Left lung (tissue), 10 donors: ENCODE measurements around the gene DPYSL5. TPM values are rescaled to one million over a fixed set of nuclear protein-coding genes. Genes with fewer than 3 reads are reported as not detected.

ENCODE experiments used
- ATAC-seq: fragments of 200-7000 bp; cut with Tn5 transposase; one replicate; pipeline ENCODE4 v1.9.1; 2020; ENCODE audit warnings: moderate library complexity
- DNase-seq, 4 donors: peaks; one replicate each; pipeline ENCODE4 v3.0.0-alpha.2; 2013 to 2020
- H3K27ac ChIP-seq, 2 donors: fragments of 200-600 bp; sonication (generic) in 1 of 2; one replicate each; pipeline versions ENCODE4 v1.5.0 to v1.8.0; 2020 to 2021
- H3K27me3 ChIP-seq, 2 donors: fragments of 200-600 bp; sonication (generic) in 1 of 2; one replicate each; pipeline versions ENCODE4 v1.5.0 to v1.8.0; 2020 to 2021
- H3K36me3 ChIP-seq, 2 donors: fragments of 200-600 bp; sonication (generic) in 1 of 2; one replicate each; pipeline versions ENCODE4 v1.5.0 to v1.8.0; 2020 to 2021
- H3K4me1 ChIP-seq, 2 donors: fragments of 200-600 bp; one replicate each; pipeline ENCODE4 v1.8.0; 2021
- H3K4me3 ChIP-seq, 2 donors: fragments of 200-600 bp; sonication (generic) in 1 of 2; one replicate each; pipeline versions ENCODE4 v1.5.0 to v1.8.0; 2020 to 2021; ENCODE audit warnings: mild to moderate bottlenecking in 1 of 2
- H3K9me3 ChIP-seq, 2 donors: fragments of 200-600 bp; sonication (generic) in 1 of 2; one replicate each; pipeline versions ENCODE4 v1.5.0 to v1.8.0; 2020 to 2021
- CTCF ChIP-seq, 2 donors: fragments of 200-600 bp; sonication (generic) in 1 of 2; IDR thresholded peaks; one replicate each; pipeline versions ENCODE4 v1.5.0 to v1.8.0; 2021; ENCODE audit warnings: antibody characterized with exemption in 2 of 2
- intact Hi-C, 2 donors: fragments of 100-400 bp; cut with DNase I; formaldehyde crosslinking; loops; one replicate each; pipeline versions ENCODE4 v1.11.2 to v1.14.2; 2022
- polyA plus RNA-seq, 6 donors: library from polyadenylated mRNA; unstranded; fragments of 120-200 nt; gene quantifications; one replicate each; pipeline ENCODE4 v1.2.1, GENCODE V29; 2013; ENCODE audit not compliant: insufficient read length in 6 of 6
- total RNA-seq, 2 donors: library from RNA; stranded (reverse); fragmentation: NEBNext Ultra II Directional; extraction: Animal tissue kit (Norgen Biotek cat#: 25700); gene quantifications; one replicate each; pipeline ENCODE4 v1.2.1, GENCODE V29; 2021
- donor health status: DM: no; HTN: yes; CAD: no.
- donor health status: DM: no; HTN: no; CAD: no.

Gene DPYSL5
- total and polyA plus RNA-seq, 8 donors = 0.07 to 0.37 (median 0.23) TPM; not detected in 2

GRCh38 chr2:26957534-26957933, 109.6 kb downstream of the DPYSL5 start:
- intact Hi-C loops = no loop called here

GRCh38 chr2:26959331-26959730, 111.4 kb downstream of the DPYSL5 start:
- intact Hi-C loops = no loop called here
- H3K9me3 ChIP-seq = no peaks in the 10 kb centered on the region
- H3K4me1 ChIP-seq = peaks cover 0 to 7% of the 10 kb centered on the region in 2 donors
- H3K27ac ChIP-seq = no peak overlapping the region
- no peak for TF ChIP-seq CTCF (IDR thresholded peaks at IDR 0.05)
- DNase-seq = no peak
- H3K36me3 ChIP-seq = no peaks in the 10 kb centered on the region
- no peak overlapping the region for H3K4me3 ChIP-seq
- peaks cover 16 to 55% of the 10 kb centered on the region in 2 donors for H3K27me3 ChIP-seq
- ATAC-seq = no peak

More at GRCh38 chr2:26957534-26957933, 109.6 kb downstream of the DPYSL5 start:
- Histone ChIP-seq H3K9me3 (no peaks in the 10 kb centered on the region), H3K4me1 (peaks cover 0 to 7% of the 10 kb centered on the region in 2 donors), H3K4me3 (no peak overlapping the region), H3K36me3 (no peaks in the 10 kb centered on the region), H3K27me3 (peaks cover 20 to 67% of the 10 kb centered on the region in 2 donors), H3K27ac (no peak overlapping the region)
- ATAC-seq = no peak
- TF ChIP-seq CTCF (IDR thresholded peaks at IDR 0.05) = no peak
- DNase-seq = no peak

- no peak overlapping the region for H3K27ac ChIP-seq
- ATAC-seq (no peak), DNase-seq (no peak)
- no peak overlapping the region for H3K4me3 ChIP-seq
- intact Hi-C loops = loop anchor here in 1 of 2 donors (5.0 to 10.0 kb wide), 2 partner anchors 53 to 120 kb away; partner anchors contain the start of gene KHK
- no peaks in the 10 kb centered on the region for H3K9me3 ChIP-seq
- no peaks in the 10 kb centered on the region for H3K36me3 ChIP-seq
- H3K27me3 ChIP-seq = peaks cover 0 to 6% of the 10 kb centered on the region in 2 donors
- TF ChIP-seq CTCF (IDR thresholded peaks at IDR 0.05) = no peak
- H3K4me1 ChIP-seq = peaks cover 0 to 4% of the 10 kb centered on the region in 2 donors
These were observed 116.7 kb downstream of the DPYSL5 start for GRCh38 chr2:26964446-26965130.

- no peak for DNase-seq
These were observed 120.1 kb downstream of the DPYSL5 start for GRCh38 chr2:26968001-26968400.

More at GRCh38 chr2:26968001-26968400, 120.1 kb downstream of the DPYSL5 start:
- peaks cover 0 to 5% of the 10 kb centered on the region in 2 donors for H3K27me3 ChIP-seq
- intact Hi-C loops = loop anchor here in 1 of 2 donors (5.0 to 10.0 kb wide), 2 partner anchors 49 to 117 kb away; partner anchors contain the start of gene KHK
- H3K9me3 ChIP-seq = no peaks in the 10 kb centered on the region
- no peak for TF ChIP-seq CTCF (IDR thresholded peaks at IDR 0.05)
- peaks cover 0 to 23% of the 10 kb centered on the region in 2 donors for H3K4me1 ChIP-seq
- no peaks in the 10 kb centered on the region for H3K36me3 ChIP-seq
- H3K27ac ChIP-seq = no peak overlapping the region
- H3K4me3 ChIP-seq = no peak overlapping the region
- no peak for ATAC-seq
